GM12872 (cell line): ENCODE measurements around the gene CHCHD6.

Experiments used
- TF ChIP-seq, protein P1 (sequence below): IDR thresholded peaks from 3 replicates; pipeline ENCODE4 v1.5.1; 2011; ENCODE audit warnings: low read depth, mild to moderate bottlenecking, low read length, moderate library complexity; ENCODE audit not compliant: insufficient read depth

Gene CHCHD6

DNA sequence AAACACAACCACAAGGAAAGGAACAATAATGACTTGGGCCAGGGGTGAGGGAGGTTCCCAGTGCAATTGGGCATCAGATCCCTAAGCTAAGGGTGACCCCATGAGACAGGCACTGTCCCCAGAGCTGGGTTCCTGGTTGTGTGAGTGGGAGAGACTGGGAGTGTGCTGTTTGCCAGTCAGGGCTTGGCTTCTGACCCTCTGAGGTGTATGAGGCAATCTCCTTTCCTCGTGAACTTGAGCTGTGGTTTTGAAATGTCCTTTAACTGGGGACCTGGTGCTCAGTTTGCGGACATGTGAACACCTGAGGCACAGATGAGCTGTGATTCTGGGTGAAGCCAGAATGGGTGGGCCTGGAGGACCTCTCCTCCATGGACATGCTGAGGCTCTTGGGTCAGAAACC, 220.4 kb downstream of the CHCHD6 start:
- TF ChIP-seq, protein P1, sequence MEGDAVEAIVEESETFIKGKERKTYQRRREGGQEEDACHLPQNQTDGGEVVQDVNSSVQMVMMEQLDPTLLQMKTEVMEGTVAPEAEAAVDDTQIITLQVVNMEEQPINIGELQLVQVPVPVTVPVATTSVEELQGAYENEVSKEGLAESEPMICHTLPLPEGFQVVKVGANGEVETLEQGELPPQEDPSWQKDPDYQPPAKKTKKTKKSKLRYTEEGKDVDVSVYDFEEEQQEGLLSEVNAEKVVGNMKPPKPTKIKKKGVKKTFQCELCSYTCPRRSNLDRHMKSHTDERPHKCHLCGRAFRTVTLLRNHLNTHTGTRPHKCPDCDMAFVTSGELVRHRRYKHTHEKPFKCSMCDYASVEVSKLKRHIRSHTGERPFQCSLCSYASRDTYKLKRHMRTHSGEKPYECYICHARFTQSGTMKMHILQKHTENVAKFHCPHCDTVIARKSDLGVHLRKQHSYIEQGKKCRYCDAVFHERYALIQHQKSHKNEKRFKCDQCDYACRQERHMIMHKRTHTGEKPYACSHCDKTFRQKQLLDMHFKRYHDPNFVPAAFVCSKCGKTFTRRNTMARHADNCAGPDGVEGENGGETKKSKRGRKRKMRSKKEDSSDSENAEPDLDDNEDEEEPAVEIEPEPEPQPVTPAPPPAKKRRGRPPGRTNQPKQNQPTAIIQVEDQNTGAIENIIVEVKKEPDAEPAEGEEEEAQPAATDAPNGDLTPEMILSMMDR = no peak

DNA sequence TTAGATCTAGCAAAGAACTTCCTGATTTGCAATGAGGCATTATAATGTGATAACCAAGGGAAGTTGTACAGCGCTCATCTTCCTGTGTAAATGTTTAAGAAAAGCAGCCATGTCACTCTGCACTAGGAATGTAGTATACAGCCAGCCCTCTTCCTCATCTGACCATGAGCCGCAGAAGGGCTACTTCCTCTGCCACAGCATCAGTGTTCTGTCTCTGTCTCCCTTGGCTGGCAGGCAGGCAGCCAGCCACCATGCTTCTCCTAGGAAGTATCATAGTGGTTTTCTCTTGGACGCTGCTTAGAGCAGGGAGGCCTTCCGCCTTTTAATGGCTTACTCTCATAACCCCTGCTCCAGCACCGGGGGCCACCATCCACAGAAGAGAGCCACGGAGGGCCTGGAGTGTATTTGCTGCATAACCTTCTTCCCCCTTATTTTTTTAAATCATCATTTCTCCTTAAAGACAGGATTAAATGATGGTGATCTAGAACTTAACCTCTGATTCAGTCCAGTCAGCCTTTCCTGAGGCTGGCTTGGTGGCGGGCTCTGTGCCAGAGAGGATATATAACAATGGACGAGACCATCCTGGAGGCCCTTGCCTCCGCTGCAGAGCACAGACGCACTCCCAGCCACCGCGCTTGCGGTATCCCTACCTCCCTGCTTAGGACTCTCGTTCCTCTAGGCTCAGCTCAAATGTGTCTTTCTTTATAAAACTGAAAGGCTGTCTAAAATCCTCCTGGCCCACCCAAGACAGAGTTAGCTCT, 221.6 kb downstream of the CHCHD6 start:
- TF ChIP-seq, protein P1 = no peak

DNA sequence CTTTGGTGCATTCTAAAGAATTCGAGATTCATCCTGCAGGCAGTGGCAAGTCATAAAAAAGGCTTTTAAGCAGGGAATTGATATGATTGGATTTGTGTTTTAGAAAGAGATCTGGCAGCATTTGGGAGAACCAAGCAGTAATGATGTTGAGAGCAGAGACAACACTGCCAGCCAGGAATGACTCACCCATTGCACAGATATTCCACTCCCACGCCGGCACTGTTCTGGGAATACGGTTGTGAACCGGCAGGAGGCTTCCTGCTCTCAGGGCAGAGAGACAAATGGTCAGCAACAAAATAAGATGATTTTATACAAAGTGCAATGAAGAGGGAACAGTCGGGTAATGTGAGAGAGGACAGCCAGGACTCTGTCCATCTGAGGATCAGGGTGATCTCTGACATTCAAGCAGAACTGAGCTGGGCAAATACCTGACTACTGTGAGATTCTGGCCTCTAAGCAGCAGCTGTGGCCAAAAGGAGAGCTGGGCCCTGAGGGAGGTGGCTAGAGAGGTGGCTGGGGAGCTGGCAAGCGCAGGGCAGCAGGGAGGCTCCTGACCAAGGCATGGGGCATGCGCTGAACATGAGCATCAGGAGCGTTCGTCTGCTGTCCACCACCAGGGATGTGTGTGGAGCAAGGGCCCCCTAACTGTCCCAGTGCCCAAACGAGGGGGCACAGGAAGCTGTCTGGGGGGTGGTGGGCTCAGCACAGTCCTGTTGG, 222.8 kb downstream of the CHCHD6 start:
- TF ChIP-seq, protein P1 = no peak

DNA sequence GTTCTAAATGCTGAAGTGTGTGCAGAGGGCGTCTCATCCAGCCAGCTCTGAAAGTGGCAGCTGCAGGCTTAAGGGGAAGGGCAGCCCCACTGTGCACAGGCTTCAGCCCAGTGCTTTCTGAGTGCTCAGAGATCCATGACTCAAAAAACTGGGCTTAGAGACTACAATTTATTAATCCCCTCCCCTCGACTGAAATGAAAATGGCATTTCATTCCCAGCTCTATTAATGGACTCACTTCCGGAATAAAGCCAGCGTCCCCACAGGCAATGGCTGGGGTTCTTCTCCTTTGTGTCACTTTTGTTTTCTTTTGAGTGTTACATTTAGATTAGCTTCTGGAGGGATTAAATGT, 223.3 kb downstream of the CHCHD6 start:
- TF ChIP-seq, protein P1 = no peak

DNA sequence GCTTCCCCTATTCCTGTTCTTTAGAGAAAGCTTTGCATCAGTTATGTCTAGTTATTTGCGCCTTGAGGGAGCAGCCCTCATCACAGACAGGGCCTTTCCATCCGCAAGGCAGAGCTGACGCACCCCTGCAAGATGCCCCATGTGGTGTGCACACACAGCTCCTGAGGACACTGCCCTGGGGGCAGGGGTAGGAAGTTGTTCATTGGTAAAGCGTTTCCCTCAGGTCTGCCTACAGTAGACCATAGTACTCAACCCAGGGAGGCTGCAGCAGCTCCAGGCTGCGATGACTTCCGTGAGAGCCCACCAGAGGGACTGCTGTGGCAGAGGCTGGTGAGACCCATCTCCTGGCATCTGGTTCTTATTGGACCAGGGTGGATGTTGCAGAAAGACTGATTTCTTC, 223.8 kb downstream of the CHCHD6 start:
- TF ChIP-seq, protein P1 = no peak

DNA sequence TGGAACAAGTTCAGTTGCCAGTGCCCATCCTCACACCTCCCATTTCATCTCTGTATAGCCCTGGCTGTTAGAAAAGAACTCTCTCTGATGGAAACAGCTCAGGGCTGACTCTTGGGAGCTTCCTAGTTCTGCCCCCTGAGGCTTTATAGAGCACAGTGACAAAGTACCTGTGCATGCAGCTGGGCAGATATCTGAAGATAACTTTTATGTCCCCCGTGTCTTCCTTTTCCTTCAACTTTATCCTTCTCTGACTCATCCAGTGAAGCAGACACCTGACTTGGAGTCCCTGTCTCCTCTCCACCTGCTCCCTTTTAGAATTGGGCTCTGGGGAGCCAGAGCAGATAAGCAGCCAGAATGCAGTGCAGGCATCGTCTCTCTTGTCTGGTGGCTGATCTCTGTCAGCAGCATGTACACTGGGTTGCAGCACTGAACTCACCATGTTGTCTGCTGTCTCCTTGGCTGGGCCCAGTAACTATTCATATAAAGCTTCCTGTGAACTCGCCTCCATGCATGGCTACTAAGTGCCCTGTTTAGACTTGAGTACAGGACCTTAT, 225.0 kb downstream of the CHCHD6 start:
- TF ChIP-seq, protein P1 = no peak

DNA sequence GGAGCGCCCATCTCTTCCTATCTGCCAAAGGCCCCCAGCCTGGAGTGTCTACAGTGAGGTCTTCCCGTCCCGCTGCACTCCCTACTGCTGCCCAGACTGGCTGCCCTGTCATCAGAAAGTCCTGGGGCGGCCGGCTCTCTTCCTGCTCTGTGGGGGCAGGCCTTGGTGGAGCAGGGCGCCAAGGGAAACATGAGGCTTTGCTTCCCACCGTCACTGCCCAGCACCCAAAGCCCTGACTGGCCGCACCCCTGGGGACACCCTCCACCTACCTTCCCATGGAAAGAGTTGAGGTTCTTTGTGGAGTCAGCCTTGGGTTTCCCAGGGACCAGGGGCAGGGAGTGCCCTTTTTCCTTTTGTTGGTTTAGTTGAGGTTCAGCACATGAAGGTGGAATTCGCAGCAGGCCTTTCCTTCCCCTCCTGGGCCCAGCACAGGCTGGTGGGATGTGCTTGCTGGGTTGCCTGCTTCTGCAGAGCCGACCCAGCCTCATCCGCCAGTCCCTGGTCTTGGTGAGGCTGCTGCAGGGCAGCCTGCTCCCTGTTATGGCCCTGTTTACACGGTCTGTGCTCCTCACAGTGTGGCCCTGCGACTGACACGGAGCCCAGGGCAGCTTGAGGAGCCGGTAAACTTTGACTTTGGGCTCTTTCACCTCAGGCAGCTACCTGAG, 227.0 kb downstream of the CHCHD6 start:
- TF ChIP-seq, protein P1 = no peak
